ENCODE data around the gene KIAA1143.

- TF ChIP-seq YY1 (IDR thresholded peaks at IDR 0.05; ENCODE audit: insufficient read depth, insufficient read length) (no peak), ZNF274 (IDR thresholded peaks at IDR 0.05; ENCODE audit: low read depth, low read length) (no peak), SUZ12 (IDR thresholded peaks at IDR 0.05; ENCODE audit: extremely low read depth, insufficient read depth, insufficient read length) (no peak)
These were observed 40.6 kb upstream of the KIAA1143 start for GRCh38 chr3:44802011-44802410.
